ENCODE results near the gene ADNP. TPM values are rescaled to one million over a fixed set of nuclear protein-coding genes. Genes with fewer than 3 reads are reported as not detected.

The ADNP gene
- total and polyA plus RNA-seq, 2 of the 4 experiments (the other 2 are of a cell fraction): 23.3 to 24.8 TPM

GRCh38 chr20:50980071-50980681 lies 48.9 kb upstream of the ADNP start:
- ChIA-PET CTCF (no interaction called here), POLR2A (ENCODE audit: unreplicated experiment) (no interaction called here)
- in situ Hi-C loops (cut with MboI; ENCODE audit: low sequenced_read_pairs) (loop anchor here (10.0 to 25.0 kb wide), 3 partner anchors 615 to 1107 kb away; partner anchors contain the start of gene ATP9A), intact Hi-C loops (cut with micrococcal nuclease) (loop anchor here (1.0 to 5.0 kb wide), 3 partner anchors 21 to 632 kb away; partner anchors contain the start of genes DPM1 and MOCS3), dilution Hi-C loops (cut with HindIII; ENCODE audit: low sequenced_read_pairs, unreplicated experiment) (no loop called here)
- Histone ChIP-seq H4K8ac (ENCODE audit: low read depth in 2 of 2, low read length in 2 of 2) (peak overlapping the region; percentile 44 to 69), H3K36me3 (ENCODE audit: control insufficient read depth, insufficient read depth, low read length) (no peaks in the 10 kb centered on the region), H4K5ac (ENCODE audit: low read depth, low read length) (peak overlapping the region; percentile 9), H3K18ac (ENCODE audit: low read depth, low read length) (peak overlapping the region; percentile 64), H3K4me3 (ENCODE audit: insufficient read depth, low read depth, low read length) (no peak overlapping the region), H3K14ac (replicated peaks; ENCODE audit: low read depth, low read length) (peak overlapping the region; percentile 77), H2BK120ac (ENCODE audit: low read depth, low read length) (peak overlapping the region; percentile 95), H2BK20ac (ENCODE audit: low read depth, low read length) (peak overlapping the region; percentile 97), H3K4me2 (ENCODE audit: low read depth, low read length) (peak overlapping the region; percentile 5; the same call in 1 of the 2 replicates), H3K9ac (ENCODE audit: low read depth, low read length) (no peak overlapping the region), H3K79me1 (ENCODE audit: low read depth in 1 of 2, low read length in 2 of 2) (peaks cover 0 to 15% of the 10 kb centered on the region in 2 experiments; a peak in 1 of 4 replicates), H3K9me3 (ENCODE audit: control insufficient read depth, insufficient read depth, low read length) (no peaks in the 10 kb centered on the region), H3K27ac (ENCODE audit: insufficient read depth, low read length) (peak overlapping the region; percentile 88), H2AK9ac (replicated peaks; ENCODE audit: low read depth, low read length, poor library complexity) (peak overlapping the region; percentile 8), H2AK5ac (ENCODE audit: low read depth, low read length) (peak overlapping the region; percentile 93), H2BK5ac (ENCODE audit: low read depth, low read length, poor library complexity, severe bottlenecking) (peak overlapping the region; percentile 93), H3K4ac (ENCODE audit: low read depth, low read length) (peak overlapping the region; percentile 93), H4K20me1 (ENCODE audit: insufficient read depth, low read length) (peaks cover 3% of the 10 kb centered on the region; the same call in 1 of the 2 replicates), H4K91ac (ENCODE audit: insufficient read depth, low read depth, low read length) (peak overlapping the region; percentile 88), H3K27me3 (ENCODE audit: control insufficient read depth, insufficient read depth, low read length) (no peaks in the 10 kb centered on the region), H3K56ac (ENCODE audit: extremely low read depth, insufficient read depth, low read length) (no peak overlapping the region; the same call in 1 of the 2 replicates), H3K4me1 (ENCODE audit: control insufficient read depth, insufficient read depth, low read length) (peaks cover 24% of the 10 kb centered on the region), H3K23ac (ENCODE audit: low read depth, low read length) (peak overlapping the region; percentile 57; the same call in 1 of the 2 replicates), H2AFZ (replicated peaks; ENCODE audit: low read length, poor library complexity) (peak overlapping the region; percentile 69), H2BK15ac (ENCODE audit: low read depth, low read length) (peak overlapping the region; percentile 27), H3K9me1 (ENCODE audit: insufficient read depth, low read length) (peaks cover 19% of the 10 kb centered on the region)
- WGBS, 2 experiments (ENCODE audit: extremely low coverage in 2 of 2, insufficient read length in 1 of 2): no CpG with 5 or more reads among the region's 8 CpGs
- no TSS peak for BruUV-seq (replicated peaks)
- 0 out of 2 replicates have a peak, but pooled peaks have one; percentile 2 for TF ChIP-seq SMC3 (IDR thresholded peaks at IDR 0.05; ENCODE audit: low read depth, low read length)
- TF ChIP-seq CEBPB (IDR thresholded peaks at IDR 0.05; ENCODE audit: low read depth, low read length): peak; percentile 100
- TF ChIP-seq ELK1 (IDR thresholded peaks at IDR 0.05; ENCODE audit: borderline replicate concordance, low read depth, low read length): no peak
- TF ChIP-seq USF2 (IDR thresholded peaks at IDR 0.05; ENCODE audit: low read depth, low read length): peak; percentile 11; the same call in 1 of the 2 replicates
- peak; percentile 41; the same call in 1 of the 2 replicates for TF ChIP-seq MAZ (IDR thresholded peaks at IDR 0.05; ENCODE audit: borderline replicate concordance, low read depth, low read length)
- peak; percentile 81; the same call in 1 of the 2 replicates for TF ChIP-seq BHLHE40 (IDR thresholded peaks at IDR 0.05; ENCODE audit: low read depth, low read length)
- no peak for TF ChIP-seq RAD21 (IDR thresholded peaks at IDR 0.05; ENCODE audit: low read length)
- peak; percentile 99 for TF ChIP-seq FOS (IDR thresholded peaks at IDR 0.05; ENCODE audit: low read depth, low read length)
- DNase-seq: peak; percentile 100
- ATAC-seq (ENCODE audit: low read depth): peak; percentile 89

All from IMR-90 (cell line).